ENCODE measurements around the gene FAT2.

DNA sequence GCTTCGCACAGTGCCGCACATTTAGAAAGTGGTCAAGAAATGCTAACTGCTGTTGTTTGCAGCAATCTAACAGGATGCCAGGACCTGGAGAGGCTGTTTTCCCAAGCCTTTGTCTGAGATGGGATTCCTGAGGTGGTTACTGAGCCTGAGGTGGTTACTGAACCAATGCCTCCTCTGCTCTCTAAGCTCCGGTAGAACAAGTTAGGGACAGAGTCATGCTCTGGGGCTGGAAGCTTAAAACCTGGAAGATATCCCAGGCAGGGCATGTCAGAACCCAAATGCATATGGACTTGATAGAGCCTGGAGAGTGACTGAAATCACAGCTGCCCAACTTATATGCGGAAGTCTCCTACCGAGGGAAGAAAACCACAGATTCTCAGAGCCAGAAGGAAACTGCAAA is 46.5 kb upstream of the FAT2 start:
- TF ChIP-seq, protein P1, sequence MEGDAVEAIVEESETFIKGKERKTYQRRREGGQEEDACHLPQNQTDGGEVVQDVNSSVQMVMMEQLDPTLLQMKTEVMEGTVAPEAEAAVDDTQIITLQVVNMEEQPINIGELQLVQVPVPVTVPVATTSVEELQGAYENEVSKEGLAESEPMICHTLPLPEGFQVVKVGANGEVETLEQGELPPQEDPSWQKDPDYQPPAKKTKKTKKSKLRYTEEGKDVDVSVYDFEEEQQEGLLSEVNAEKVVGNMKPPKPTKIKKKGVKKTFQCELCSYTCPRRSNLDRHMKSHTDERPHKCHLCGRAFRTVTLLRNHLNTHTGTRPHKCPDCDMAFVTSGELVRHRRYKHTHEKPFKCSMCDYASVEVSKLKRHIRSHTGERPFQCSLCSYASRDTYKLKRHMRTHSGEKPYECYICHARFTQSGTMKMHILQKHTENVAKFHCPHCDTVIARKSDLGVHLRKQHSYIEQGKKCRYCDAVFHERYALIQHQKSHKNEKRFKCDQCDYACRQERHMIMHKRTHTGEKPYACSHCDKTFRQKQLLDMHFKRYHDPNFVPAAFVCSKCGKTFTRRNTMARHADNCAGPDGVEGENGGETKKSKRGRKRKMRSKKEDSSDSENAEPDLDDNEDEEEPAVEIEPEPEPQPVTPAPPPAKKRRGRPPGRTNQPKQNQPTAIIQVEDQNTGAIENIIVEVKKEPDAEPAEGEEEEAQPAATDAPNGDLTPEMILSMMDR (conservative IDR thresholded peaks at IDR 0.05; ENCODE audit: low read depth in 2 of 2): no peak
- no peak for TF ChIP-seq EZH2 (IDR thresholded peaks at IDR 0.05; ENCODE audit: low read depth, unreplicated experiment)
- no peak for TF ChIP-seq CREB1 (CRISPR knock-in tag; IDR thresholded peaks at IDR 0.05; ENCODE audit: low read depth)
- no peak for TF ChIP-seq ZNF331 (CRISPR knock-in tag; IDR thresholded peaks at IDR 0.05; ENCODE audit: low read depth)
- TF ChIP-seq STAT1 (IDR thresholded peaks at IDR 0.05; ENCODE audit: unreplicated experiment): no peak
- TF ChIP-seq POLR2AphosphoS5 (IDR thresholded peaks at IDR 0.05; ENCODE audit: low read depth): no peak
- TF ChIP-seq JUNB (IDR thresholded peaks at IDR 0.05; ENCODE audit: unreplicated experiment): no peak
- no peak for TF ChIP-seq REST (IDR thresholded peaks at IDR 0.05; ENCODE audit: unreplicated experiment)
- no peak for TF ChIP-seq NANOG (IDR thresholded peaks at IDR 0.05; ENCODE audit: borderline replicate concordance)
- no peak for TF ChIP-seq EZH2phosphoT487 (IDR thresholded peaks at IDR 0.05; ENCODE audit: unreplicated experiment)
